Upper lobe of left lung (tissue), 6 donors: Measurements from ENCODE around the gene EEIG1. TPM values are rescaled to one million over a fixed set of nuclear protein-coding genes. Genes with fewer than 3 reads are reported as not detected.

Source experiments
- ATAC-seq, 2 donors: fragments of 200-7000 bp; cut with Tn5 transposase; one replicate each; pipeline ENCODE4 v1.9.1; 2022; ENCODE audit warnings: mild to moderate bottlenecking in 2 of 2, moderate library complexity in 2 of 2; ENCODE audit not compliant: low FRiP score in 2 of 2
- DNase-seq, 2 donors: peaks; one replicate each; pipeline ENCODE4 v3.0.0-alpha.2; 2019 to 2020
- H3K27ac ChIP-seq, 4 donors: fragments of 200-600 bp; sonication (generic); one replicate each; pipeline ENCODE4 v1.5.1; 2016 to 2019
- H3K27me3 ChIP-seq, 4 donors: fragments of 200-600 bp; sonication (generic); one replicate each; pipeline ENCODE4 v1.5.1; 2017 to 2019
- H3K36me3 ChIP-seq, 4 donors: fragments of 200-600 bp; sonication (generic); one replicate each; pipeline ENCODE4 v1.5.1; 2016 to 2019
- H3K4me1 ChIP-seq, 4 donors: fragments of 200-600 bp; sonication (generic); one replicate each; pipeline ENCODE4 v1.5.1; 2018 to 2019
- H3K4me3 ChIP-seq, 4 donors: fragments of 200-600 bp; sonication (generic); one replicate each; pipeline ENCODE4 v1.5.1; 2017 to 2019; ENCODE audit warnings: mild to moderate bottlenecking in 2 of 4, moderate library complexity in 1 of 4
- H3K9me3 ChIP-seq, 4 donors: fragments of 200-600 bp; sonication (generic); one replicate each; pipeline ENCODE4 v1.5.1; 2018 to 2019
- CTCF ChIP-seq, 6 experiments: fragments of 450-650 bp in 4 of 6; fragments of 200-600 bp in 2 of 6; sonication (generic) in 2 of 6; IDR thresholded peaks; one replicate each; pipeline ENCODE4 v1.5.1; 2016 to 2019; ENCODE audit warnings: antibody characterized with exemption in 6 of 6
- EP300 ChIP-seq, 4 donors: sonication (generic); formaldehyde crosslinking; IDR thresholded peaks; one replicate each; pipeline ENCODE4 v1.5.1; 2017; ENCODE audit warnings: antibody characterized with exemption in 4 of 4, control low read depth in 2 of 4
- POLR2A ChIP-seq, 4 donors: fragments of 450-650 bp; IDR thresholded peaks; one replicate each; pipeline ENCODE4 v1.5.1; 2016 to 2017; ENCODE audit warnings: antibody characterized with exemption in 4 of 4, mild to moderate bottlenecking in 2 of 4
- POLR2AphosphoS5 ChIP-seq, 2 donors: sonication (generic); formaldehyde crosslinking; IDR thresholded peaks; one replicate each; pipeline ENCODE4 v1.5.1; 2017; ENCODE audit warnings: antibody characterized with exemption in 2 of 2
- WGBS, 2 donors: methylation state at CpG; one replicate each; pipeline ENCODE4 v1.1.5; 2017 to 2018; 5-methylcytosine and 5-hydroxymethylcytosine counted together
- total RNA-seq, 6 donors: library from RNA; depleted of rRNA in 4 of 6; stranded (reverse); fragments of >200 nt in 4 of 6; gene quantifications; one replicate each; pipeline versions ENCODE4 v1.1.0 to v1.2.1, GENCODE V29; 2016 to 2021
- donor health status: DM: no; HTN: no; CAD: no; lungs with moderate emphysema.
- donor health status: DM: no; HTN: yes; CAD: no; lungs with severe emphysema.

Gene EEIG1
- total RNA-seq, 6 donors from 2014 or later, result 17.8 to 60.7 (median 48.0) TPM

- Histone ChIP-seq H3K27me3 (no peaks in the 10 kb centered on the region), H3K4me3 (no peak overlapping the region), H3K4me1 (peaks cover 21 to 47% (median 32%) of the 10 kb centered on the region in 4 donors), H3K27ac (no peak overlapping the region), H3K36me3 (peaks cover 0 to 32% (median 20%) of the 10 kb centered on the region in 4 donors), H3K9me3 (no peaks in the 10 kb centered on the region)
- no peak for TF ChIP-seq CTCF (IDR thresholded peaks at IDR 0.05)
- TF ChIP-seq POLR2A (IDR thresholded peaks at IDR 0.05), result no peak
- no peak for TF ChIP-seq POLR2AphosphoS5 (IDR thresholded peaks at IDR 0.05)
- no peak for TF ChIP-seq EP300 (IDR thresholded peaks at IDR 0.05)
- DNase-seq (no peak), ATAC-seq (no peak)
- WGBS, 2 donors, result 94% methylated on average over 4 of the region's 4 CpGs
Observed at GRCh38 chr9:127940593-127940992, 40.2 kb downstream of the EEIG1 start.

DNA sequence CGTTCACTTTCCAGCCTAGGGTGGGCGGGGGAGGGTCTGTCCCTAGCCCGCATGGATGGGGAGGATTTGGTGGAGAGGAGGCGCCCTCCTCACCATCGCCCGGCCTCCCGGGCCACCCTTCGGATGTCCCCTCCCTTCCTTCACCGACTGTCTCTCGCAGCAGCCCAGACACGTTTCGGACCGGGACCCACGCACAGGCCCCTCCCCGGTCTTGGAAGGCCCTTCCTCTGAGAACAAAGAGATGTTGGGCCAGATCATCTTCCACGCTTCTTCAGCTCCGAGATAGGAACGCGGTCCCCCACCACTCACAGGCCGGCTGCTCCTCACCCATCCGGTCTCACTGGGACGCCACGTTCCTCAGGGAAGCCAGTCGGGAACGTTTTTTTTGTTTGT is 42.5 kb downstream of the EEIG1 start:
- no peak for ATAC-seq
- peaks cover 0 to 23% (median 9%) of the 10 kb centered on the region in 4 donors for H3K36me3 ChIP-seq
- H3K4me3 ChIP-seq, result peak overlapping the region in 3 of 4 donors; percentile 85 to 91 (median 87)

DNA sequence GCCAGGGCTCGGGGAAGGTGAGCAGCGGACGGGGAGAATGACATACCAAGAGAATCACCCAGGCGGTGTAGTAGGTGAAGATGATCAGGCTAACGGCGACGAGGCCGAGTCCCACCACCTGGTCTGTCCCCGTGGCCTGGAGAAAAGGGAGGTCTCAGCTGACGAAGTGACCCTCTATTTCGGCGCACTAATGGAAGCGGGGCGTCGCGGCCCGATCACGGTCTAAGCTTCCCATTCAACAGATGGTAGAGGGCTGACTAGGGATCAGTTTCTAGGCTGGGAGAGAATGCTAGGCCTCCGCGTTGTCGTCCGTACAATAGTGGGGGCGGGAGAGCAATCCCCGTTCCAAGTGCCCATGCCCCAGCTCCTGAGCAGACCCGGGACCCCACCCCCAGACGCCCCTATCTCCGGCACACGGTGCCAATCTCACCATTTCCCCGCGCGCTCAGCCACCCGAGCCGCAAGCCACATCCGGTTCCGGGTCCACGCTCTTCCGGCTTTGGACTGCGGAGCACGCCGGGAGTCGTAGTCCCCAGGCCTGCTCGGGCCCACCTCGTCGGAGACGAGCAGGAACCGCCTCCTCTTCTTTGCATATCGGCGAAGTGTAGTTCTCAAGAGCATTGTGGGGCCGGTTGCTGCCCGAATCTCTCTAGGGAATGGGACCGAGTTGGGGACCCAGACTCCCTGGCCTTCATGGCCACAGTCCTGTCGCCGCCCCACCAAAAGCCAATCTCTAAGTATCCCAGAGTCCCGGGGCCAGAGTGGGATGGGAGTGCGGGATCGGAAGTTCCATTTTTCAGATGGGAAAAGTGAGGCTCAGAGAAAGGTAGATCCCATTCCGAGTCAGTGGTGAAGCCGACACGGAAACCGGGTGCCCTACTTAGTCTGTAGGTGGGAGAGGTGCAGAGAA is 43.1 kb downstream of the EEIG1 start, which contains the start of gene DPM2:
TSS of gene DPM2 (minus strand) at position 467 of the 910 bp plus-strand sequence. CDS start at position 433, 34 bp downstream.
- 6 to 15% methylated on average over 33 to 60 of the region's 60 CpGs for WGBS, 2 donors
- Histone ChIP-seq H3K27ac (peak within 1 kb of the TSS; percentile 43 to 82 (median 73)), H3K9me3 (no peaks in the 10 kb centered on the region), H3K36me3 (peaks cover 0 to 23% (median 7%) of the 10 kb centered on the region in 4 donors), H3K4me3 (peak within 1 kb of the TSS; percentile 47 to 91 (median 86)), H3K4me1 (peaks cover 23 to 43% (median 31%) of the 10 kb centered on the region in 4 donors), H3K27me3 (no peaks in the 10 kb centered on the region)
- DNase-seq (peak; percentile 80 to 93), ATAC-seq (peak; percentile 88 to 95)
- peak in 1 of 6 experiments; percentile 6 for TF ChIP-seq CTCF (IDR thresholded peaks at IDR 0.05)
- TF ChIP-seq POLR2AphosphoS5 (IDR thresholded peaks at IDR 0.05), result peak; percentile 84
- TF ChIP-seq POLR2A (IDR thresholded peaks at IDR 0.05), result peak in 2 of 4 donors; percentile 63 to 74
- no peak for TF ChIP-seq EP300 (IDR thresholded peaks at IDR 0.05)

More for the DNA sequence above, 42.5 kb downstream of the EEIG1 start:
- peak overlapping the region in 2 of 4 donors; percentile 78 to 82 for H3K27ac ChIP-seq
- peaks cover 23 to 50% (median 32%) of the 10 kb centered on the region in 4 donors for H3K4me1 ChIP-seq
- DNase-seq, result peak in 1 of 2 donors; percentile 83
- WGBS, 2 donors, result 56 to 60% methylated on average over 21 to 25 of the region's 25 CpGs
- TF ChIP-seq EP300 (IDR thresholded peaks at IDR 0.05) (no peak), POLR2A (IDR thresholded peaks at IDR 0.05) (no peak), CTCF (IDR thresholded peaks at IDR 0.05) (no peak), POLR2AphosphoS5 (IDR thresholded peaks at IDR 0.05) (no peak)
- H3K9me3 ChIP-seq, result no peaks in the 10 kb centered on the region
- H3K27me3 ChIP-seq, result no peaks in the 10 kb centered on the region

- H3K36me3 ChIP-seq, result peaks cover 0 to 18% (median 4%) of the 10 kb centered on the region in 4 donors
- no peaks in the 10 kb centered on the region for H3K27me3 ChIP-seq
- DNase-seq (no peak), ATAC-seq (peak in 1 of 2 donors; percentile 1)
- H3K4me1 ChIP-seq, result peaks cover 23 to 37% (median 27%) of the 10 kb centered on the region in 4 donors
- peak overlapping the region; percentile 43 to 82 (median 73) for H3K27ac ChIP-seq
- WGBS, 2 donors, result 8% methylated on average over 7 of the region's 7 CpGs
- H3K9me3 ChIP-seq, result no peaks in the 10 kb centered on the region
- peak overlapping the region; percentile 47 to 91 (median 86) for H3K4me3 ChIP-seq
- TF ChIP-seq CTCF (IDR thresholded peaks at IDR 0.05) (no peak), POLR2A (IDR thresholded peaks at IDR 0.05) (no peak), EP300 (IDR thresholded peaks at IDR 0.05) (no peak), POLR2AphosphoS5 (IDR thresholded peaks at IDR 0.05) (no peak)
Observed at GRCh38 chr9:127937056-127937387, 43.8 kb downstream of the EEIG1 start.
